GM12878 (cell line): ENCODE results near the gene SLC45A2. TPM values are rescaled to one million over a fixed set of nuclear protein-coding genes. Genes with fewer than 3 reads are reported as not detected.

ENCODE experiments used
- ATAC-seq: fragments of 200-7000 bp; cut with Tn5 transposase; 3 replicates; pipeline ENCODE4 v1.9.1; 2020; ENCODE audit warnings: mild to moderate bottlenecking, moderate library complexity
- BruUV-seq: library from RNA; stranded (reverse); fragments of 400-500 nt; replicated peaks from 2 replicates; lab custom pipeline; 2021; lab: Mats Ljungman, UMichigan
- CTCF ChIA-PET: fragments of 300-600 bp; sonication (Branson Sonifier 250); formaldehyde crosslinking; extraction: SDS; loops from one replicate; lab custom pipeline; 2021; ENCODE audit warnings: inconsistent platforms; lab: Yijun Ruan, JAX
- POLR2A ChIA-PET: fragments of 350-600 bp; formaldehyde crosslinking; extraction: SDS; loops from one replicate; lab custom pipeline; 2021; ENCODE audit warnings: inconsistent platforms; lab: Charles Lee
- RAD21 ChIA-PET: fragments of 300-600 bp; sonication (Branson Sonifier 250); formaldehyde crosslinking; loops from one replicate; lab custom pipeline; 2023; ENCODE audit warnings: antibody characterized with exemption; ENCODE audit not compliant: unreplicated experiment; lab: Charles Lee
- SMC1A ChIA-PET: fragments of 300-600 bp; sonication (Branson Sonifier 250); formaldehyde crosslinking; loops from one replicate; lab custom pipeline; 2023; ENCODE audit not compliant: unreplicated experiment, uncharacterized antibody; lab: Charles Lee
- DNase-seq: peaks from one replicate; pipeline ENCODE4 v3.0.0-alpha.2; 2011; ENCODE audit warnings: low read depth, low spot score
- FAIRE-seq: peaks from 3 replicates; lab custom pipeline; 2011; peaks lifted over from hg19 to GRCh38; lab: Jason Lieb, UNC
- H2AFZ ChIP-seq: 2 replicates; pipeline ENCODE4 v1.6.0; 2011; ENCODE audit warnings: low read depth, low read length, control low read depth; ENCODE audit not compliant: control insufficient read depth
- H3K27ac ChIP-seq: 2 replicates; pipeline ENCODE4 v1.5.1; 2011; ENCODE audit warnings: control low read depth; ENCODE audit not compliant: control insufficient read depth, insufficient read depth
- H3K27me3 ChIP-seq, 2 experiments: replicated peaks in 1 of 2; 2 replicates each; pipeline versions ENCODE4 v1.6.0 to v1.6.1; 2011; ENCODE audit warnings: low read length in 1 of 2; ENCODE audit not compliant: control insufficient read depth in 2 of 2, insufficient read depth in 2 of 2
- H3K36me3 ChIP-seq, 2 experiments: 2 replicates each; pipeline ENCODE4 v1.5.1; 2011; ENCODE audit warnings: low read length in 1 of 2; ENCODE audit not compliant: control insufficient read depth in 2 of 2, insufficient read depth in 2 of 2
- H3K4me1 ChIP-seq: 2 replicates; pipeline ENCODE4 v1.6.1; 2011; ENCODE audit warnings: mild to moderate bottlenecking, low read length, moderate library complexity, mixed read lengths; ENCODE audit not compliant: control insufficient read depth, insufficient read depth
- H3K4me2 ChIP-seq: 2 replicates; pipeline ENCODE4 v1.6.0; 2011; ENCODE audit warnings: control low read depth; ENCODE audit not compliant: control insufficient read depth, insufficient read depth
- H3K4me3 ChIP-seq: fragments of 200-600 bp; sonication (generic); 2 replicates; pipeline ENCODE4 v1.5.1; 2016
- H3K79me2 ChIP-seq: 2 replicates; pipeline ENCODE4 v1.6.0; 2011; ENCODE audit warnings: low read length; ENCODE audit not compliant: control insufficient read depth, insufficient read depth
- H3K9ac ChIP-seq: 2 replicates; pipeline ENCODE4 v1.8.0; 2011; ENCODE audit warnings: low read length, control low read depth, mixed read lengths; ENCODE audit not compliant: control insufficient read depth, insufficient read depth
- H3K9me3 ChIP-seq: replicated peaks from 3 replicates; pipeline ENCODE4 v1.5.1; 2011; ENCODE audit warnings: mild to moderate bottlenecking, low read length; ENCODE audit not compliant: control insufficient read depth, insufficient read depth
- H4K20me1 ChIP-seq: 2 replicates; pipeline ENCODE4 v1.6.0; 2011; ENCODE audit not compliant: control insufficient read depth, insufficient read depth
- CEBPZ ChIP-seq: fragments of 150-350 bp; IDR thresholded peaks from 2 replicates; pipeline ENCODE4 v1.6.1; 2016; ENCODE audit warnings: low read depth, low read length
- NFYA ChIP-seq: IDR thresholded peaks from 2 replicates; pipeline ENCODE4 v1.6.1; 2011; ENCODE audit warnings: low read depth, mild to moderate bottlenecking, low read length, improper control_type of control experiment, borderline replicate concordance
- NRF1 ChIP-seq: conservative IDR thresholded peaks from 2 replicates; pipeline ENCODE4 v1.6.1; 2011; ENCODE audit warnings: mild to moderate bottlenecking, low read depth, low read length, improper control_type of control experiment
- POU2F2 ChIP-seq: IDR thresholded peaks from 3 replicates; pipeline ENCODE4 v1.6.1; 2011; ENCODE audit warnings: low read depth, mild to moderate bottlenecking, low read length, borderline replicate concordance
- STAT1 ChIP-seq: fragments of 450-650 bp; conservative IDR thresholded peaks from 2 replicates; pipeline ENCODE4 v1.6.1; 2014; ENCODE audit warnings: antibody characterized with exemption, mild to moderate bottlenecking
- TCF12 ChIP-seq: IDR thresholded peaks from 2 replicates; pipeline ENCODE4 v1.6.1; 2011; ENCODE audit warnings: low read depth, mild to moderate bottlenecking, low read length
- TCF7 ChIP-seq: IDR thresholded peaks from 2 replicates; pipeline ENCODE4 v1.6.1; 2014; ENCODE audit warnings: antibody characterized with exemption, borderline replicate concordance
- ZNF207 ChIP-seq: fragments of 450-650 bp; IDR thresholded peaks from 2 replicates; pipeline ENCODE4 v1.6.1; 2014; ENCODE audit warnings: antibody characterized with exemption, mild to moderate bottlenecking, borderline replicate concordance
- WGBS: methylation state at CpG from one replicate; pipeline ENCODE4 v1.1.6; 2016; ENCODE audit warnings: low lambda C conversion rate; ENCODE audit not compliant: insufficient replicate concordance, insufficient coverage; ENCODE audit errors: missing lambda C conversion rate; 5-methylcytosine and 5-hydroxymethylcytosine counted together
- in situ Hi-C: fragments of 300-500 bp; cut with MboI; formaldehyde crosslinking; loops from 9 replicates; pipeline ENCODE4 v1.14.3; 2018; ENCODE audit warnings: mixed read lengths
- intact Hi-C: fragments of 100-400 bp; cut with micrococcal nuclease; formaldehyde crosslinking; loops from one replicate; pipeline ENCODE4 v1.14.2; 2022; ENCODE audit not compliant: unreplicated experiment
- polyA plus RNA-seq, 11 experiments: library from polyadenylated mRNA; depleted of rRNA in 4 of 11; unstranded in 6 of 11; stranded (reverse) in 5 of 11; fragments of >200 nt; fragmentation: Nextera tagmentation in 4 of 11; fragmentation: Illumina TruSeq in 1 of 11; extraction: Ambion mirVana in 4 of 11; extraction: Trizol in 1 of 11; gene quantifications; 1 replicate in 1 of 11; 2 replicates in 10 of 11; pipeline versions ENCODE4 v1.2.1 to v1.2.3, GENCODE V29; 2011 to 2016; ENCODE audit warnings: inconsistent platforms in 2 of 11, missing spikeins in 2 of 11, low read depth in 1 of 11
- total RNA-seq, 4 experiments: library from RNA; depleted of rRNA in 3 of 4; stranded (reverse); fragments of >200 nt in 3 of 4; fragmentation: Illumina TruSeq in 1 of 4; extraction: Trizol in 1 of 4; gene quantifications; 2 replicates each; pipeline versions ENCODE4 v1.2.1 to v1.2.3, GENCODE V29; 2013 to 2021
- TF ChIP-seq, protein P1 (sequence below): fragments of 450-650 bp; IDR thresholded peaks from 2 replicates; pipeline ENCODE4 v1.6.1; 2017; ENCODE audit warnings: mild to moderate bottlenecking
- TF ChIP-seq, protein P2 (sequence below): fragments of 450-650 bp; formaldehyde crosslinking; IDR thresholded peaks from 2 replicates; pipeline ENCODE4 v1.5.0; 2022; ENCODE audit warnings: mild to moderate bottlenecking, missing genetic modification characterization

Gene SLC45A2
- total and polyA plus RNA-seq, 10 of the 15 experiments (the other 5 are each of a cell fraction or from before 2014, with no cell fraction given): 0.06 to 0.07 TPM; not detected in 8

DNA sequence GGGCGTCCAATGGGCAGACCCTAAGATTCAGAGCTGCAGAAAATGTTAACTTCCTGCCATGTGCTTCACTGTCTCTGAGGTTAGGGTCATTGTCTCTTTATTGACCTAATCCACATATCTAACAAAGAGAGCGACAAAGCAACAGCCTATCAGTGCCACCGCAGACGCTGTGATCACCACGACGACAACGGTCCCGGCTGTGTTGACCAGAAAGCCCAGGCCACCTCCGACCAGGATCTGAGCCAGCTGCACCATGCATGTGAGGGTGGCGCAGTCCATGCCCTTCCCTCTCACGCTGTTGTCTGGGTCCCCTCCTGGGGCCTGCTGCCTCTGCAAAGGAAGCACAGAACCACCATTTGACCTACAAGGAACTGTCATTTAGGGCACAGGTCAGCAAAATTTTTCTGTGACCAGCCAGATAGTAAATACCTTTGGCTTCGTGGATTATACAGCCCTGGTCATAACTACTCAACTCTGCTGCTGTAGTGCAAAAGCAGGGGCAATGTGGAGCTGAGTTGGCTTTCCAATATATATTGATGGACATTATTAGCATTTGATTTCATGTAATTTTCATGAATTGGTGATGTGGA is 39.9 kb downstream of the SLC45A2 start:
- no peaks in the 10 kb centered on the region for H4K20me1 ChIP-seq
- H3K36me3 ChIP-seq: no peaks in the 10 kb centered on the region
- ChIA-PET POLR2A (no interaction called here), CTCF (interaction anchor here (1.0 to 1.2 kb wide), 2 partner anchors 10 to 357 kb away, joined by 5 to 7 read pairs; no protein-coding TSS in a partner anchor), RAD21 (no interaction called here), SMC1A (no interaction called here)
- DNase-seq (no peak), FAIRE-seq (no peak), ATAC-seq (no peak)
- in situ Hi-C loops: no loop called here
- intact Hi-C loops: no loop called here
- WGBS: 77% methylated on average over 12 of the region's 12 CpGs
- no peaks in the 10 kb centered on the region; the same call in 2 of the 3 replicates for H3K9me3 ChIP-seq
- TF ChIP-seq POU2F2 (no peak), ZNF207 (no peak), TCF12 (no peak), NRF1 (no peak), CEBPZ (no peak), TCF7 (no peak), STAT1 (no peak), NFYA (no peak)
- TF ChIP-seq, protein P1, sequence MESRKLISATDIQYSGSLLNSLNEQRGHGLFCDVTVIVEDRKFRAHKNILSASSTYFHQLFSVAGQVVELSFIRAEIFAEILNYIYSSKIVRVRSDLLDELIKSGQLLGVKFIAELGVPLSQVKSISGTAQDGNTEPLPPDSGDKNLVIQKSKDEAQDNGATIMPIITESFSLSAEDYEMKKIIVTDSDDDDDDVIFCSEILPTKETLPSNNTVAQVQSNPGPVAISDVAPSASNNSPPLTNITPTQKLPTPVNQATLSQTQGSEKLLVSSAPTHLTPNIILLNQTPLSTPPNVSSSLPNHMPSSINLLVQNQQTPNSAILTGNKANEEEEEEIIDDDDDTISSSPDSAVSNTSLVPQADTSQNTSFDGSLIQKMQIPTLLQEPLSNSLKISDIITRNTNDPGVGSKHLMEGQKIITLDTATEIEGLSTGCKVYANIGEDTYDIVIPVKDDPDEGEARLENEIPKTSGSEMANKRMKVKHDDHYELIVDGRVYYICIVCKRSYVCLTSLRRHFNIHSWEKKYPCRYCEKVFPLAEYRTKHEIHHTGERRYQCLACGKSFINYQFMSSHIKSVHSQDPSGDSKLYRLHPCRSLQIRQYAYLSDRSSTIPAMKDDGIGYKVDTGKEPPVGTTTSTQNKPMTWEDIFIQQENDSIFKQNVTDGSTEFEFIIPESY: no peak
- TF ChIP-seq, protein P2, sequence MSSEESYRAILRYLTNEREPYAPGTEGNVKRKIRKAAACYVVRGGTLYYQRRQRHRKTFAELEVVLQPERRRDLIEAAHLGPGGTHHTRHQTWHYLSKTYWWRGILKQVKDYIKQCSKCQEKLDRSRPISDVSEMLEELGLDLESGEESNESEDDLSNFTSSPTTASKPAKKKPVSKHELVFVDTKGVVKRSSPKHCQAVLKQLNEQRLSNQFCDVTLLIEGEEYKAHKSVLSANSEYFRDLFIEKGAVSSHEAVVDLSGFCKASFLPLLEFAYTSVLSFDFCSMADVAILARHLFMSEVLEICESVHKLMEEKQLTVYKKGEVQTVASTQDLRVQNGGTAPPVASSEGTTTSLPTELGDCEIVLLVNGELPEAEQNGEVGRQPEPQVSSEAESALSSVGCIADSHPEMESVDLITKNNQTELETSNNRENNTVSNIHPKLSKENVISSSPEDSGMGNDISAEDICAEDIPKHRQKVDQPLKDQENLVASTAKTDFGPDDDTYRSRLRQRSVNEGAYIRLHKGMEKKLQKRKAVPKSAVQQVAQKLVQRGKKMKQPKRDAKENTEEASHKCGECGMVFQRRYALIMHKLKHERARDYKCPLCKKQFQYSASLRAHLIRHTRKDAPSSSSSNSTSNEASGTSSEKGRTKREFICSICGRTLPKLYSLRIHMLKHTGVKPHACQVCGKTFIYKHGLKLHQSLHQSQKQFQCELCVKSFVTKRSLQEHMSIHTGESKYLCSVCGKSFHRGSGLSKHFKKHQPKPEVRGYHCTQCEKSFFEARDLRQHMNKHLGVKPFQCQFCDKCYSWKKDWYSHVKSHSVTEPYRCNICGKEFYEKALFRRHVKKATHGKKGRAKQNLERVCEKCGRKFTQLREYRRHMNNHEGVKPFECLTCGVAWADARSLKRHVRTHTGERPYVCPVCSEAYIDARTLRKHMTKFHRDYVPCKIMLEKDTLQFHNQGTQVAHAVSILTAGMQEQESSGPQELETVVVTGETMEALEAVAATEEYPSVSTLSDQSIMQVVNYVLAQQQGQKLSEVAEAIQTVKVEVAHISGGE (CRISPR knock-in tag): no peak
- no peak overlapping the region for H3K4me2 ChIP-seq
- no TSS peak for BruUV-seq
- no peaks in the 10 kb centered on the region for H3K4me1 ChIP-seq
- H3K27me3 ChIP-seq: no peaks in the 10 kb centered on the region
- no peak overlapping the region for H3K27ac ChIP-seq
- H3K9ac ChIP-seq: no peak overlapping the region
- no peak overlapping the region for H3K4me3 ChIP-seq
- H2AFZ ChIP-seq: no peak overlapping the region
- no peaks in the 10 kb centered on the region for H3K79me2 ChIP-seq
